ENCODE results near the gene GRPR. TPM values are rescaled to one million over a fixed set of nuclear protein-coding genes. Genes with fewer than 3 reads are reported as not detected.
A peak's percentile ranks its signal among the peaks of the same experiment; 100 is the strongest.

The GRPR gene
- under 1 TPM; 0.24 to 0.29 (median 0.27) TPM for polyA plus RNA-seq (ENCODE audit: insufficient read length in 3 of 3)
- long read RNA-seq, donor 1 = 0 reads
- long read RNA-seq, donor 2 = 0 reads
- long read RNA-seq, donor 3 = 0 reads
- long read RNA-seq, donor 4 = 0 reads
- long read RNA-seq, donor 5 = 0 reads
- long read RNA-seq, donor 6 = 0 reads
- long read RNA-seq, donor 7 = 0 reads
- long read RNA-seq, donor 8 = 0 reads
- long read RNA-seq, donor 9 = 0 reads
- long read RNA-seq, donor 10 = 0 reads
- long read RNA-seq, donor 11 = 0 reads
- long read RNA-seq, donor 12 = 0 reads
- long read RNA-seq, donor 13 = 0 reads
- long read RNA-seq, donor 14 = 0 reads
- long read RNA-seq, donor 15 = 0 reads
- long read RNA-seq, donor 16 = 0 reads

- peak; percentile 80 for DNase-seq
Measured at GRCh38 chrX:16123222-16123786, at the start of gene GRPR. Gene GRPR (plus strand): TSS chrX:16123565. CDS start chrX:16123954, 389 bp downstream.

- no peak for DNase-seq
Measured at GRCh38 chrX:16075087-16075486, 48.3 kb upstream of the GRPR start.

- DNase-seq = no peak
Measured at GRCh38 chrX:16076834-16077233, 46.5 kb upstream of the GRPR start.

- DNase-seq = no peak
Measured at GRCh38 chrX:16077811-16078210, 45.6 kb upstream of the GRPR start.

GRCh38 chrX:16081357-16081756 is 42.0 kb upstream of the GRPR start:
- DNase-seq = no peak

GRCh38 chrX:16082470-16083085 is 40.8 kb upstream of the GRPR start:
- DNase-seq = no peak

GRCh38 chrX:16087076-16087475 is 36.3 kb upstream of the GRPR start:
- DNase-seq = peak; percentile 10

GRCh38 chrX:16089086-16089485 is 34.3 kb upstream of the GRPR start:
- DNase-seq = no peak

GRCh38 chrX:16096141-16096540 is 27.2 kb upstream of the GRPR start:
- no peak for DNase-seq

- DNase-seq = no peak
Measured at GRCh38 chrX:16100673-16101072, 22.7 kb upstream of the GRPR start.

GRCh38 chrX:16101581-16101980 is 21.8 kb upstream of the GRPR start:
- DNase-seq = no peak

- no peak for DNase-seq
Measured at GRCh38 chrX:16103625-16104024, 19.7 kb upstream of the GRPR start.

- DNase-seq = no peak
Measured at GRCh38 chrX:16112428-16112827, 10.9 kb upstream of the GRPR start.

GRCh38 chrX:16113978-16114565 is 9.3 kb upstream of the GRPR start:
- DNase-seq = no peak

GRCh38 chrX:16114611-16115010 is 8.8 kb upstream of the GRPR start:
- DNase-seq = no peak

GRCh38 chrX:16119353-16120220 is 3.8 kb upstream of the GRPR start:
- no peak for DNase-seq

- DNase-seq = no peak
Measured at GRCh38 chrX:16120431-16120830, 2.9 kb upstream of the GRPR start.

- no peak for DNase-seq
Measured at GRCh38 chrX:16124201-16124600, 836 bp downstream of the GRPR start.

- no peak for DNase-seq
Measured at GRCh38 chrX:16125520-16126149, 2.3 kb downstream of the GRPR start.

GRCh38 chrX:16130707-16131106 is 7.3 kb downstream of the GRPR start:
- DNase-seq = no peak

- DNase-seq = no peak
Measured at GRCh38 chrX:16134936-16135335, 11.6 kb downstream of the GRPR start.
